Gastroesophageal sphincter (tissue), 3 donors: ENCODE data around the gene MAGEB17.

Experiments used
- POLR2AphosphoS5 ChIP-seq: sonication (generic); formaldehyde crosslinking; IDR thresholded peaks from one replicate; pipeline ENCODE4 v1.6.1; 2017; ENCODE audit warnings: antibody characterized with exemption
- TF ChIP-seq, protein P1 (sequence below), 4 experiments: fragments of 200-600 bp in 2 of 4; fragments of 450-650 bp in 2 of 4; sonication (generic) in 1 of 4; IDR thresholded peaks; one replicate each; pipeline ENCODE4 v1.5.1; 2017 to 2019; ENCODE audit warnings: antibody characterized with exemption in 4 of 4, mild to moderate bottlenecking in 2 of 4, moderate library complexity in 2 of 4

DNA sequence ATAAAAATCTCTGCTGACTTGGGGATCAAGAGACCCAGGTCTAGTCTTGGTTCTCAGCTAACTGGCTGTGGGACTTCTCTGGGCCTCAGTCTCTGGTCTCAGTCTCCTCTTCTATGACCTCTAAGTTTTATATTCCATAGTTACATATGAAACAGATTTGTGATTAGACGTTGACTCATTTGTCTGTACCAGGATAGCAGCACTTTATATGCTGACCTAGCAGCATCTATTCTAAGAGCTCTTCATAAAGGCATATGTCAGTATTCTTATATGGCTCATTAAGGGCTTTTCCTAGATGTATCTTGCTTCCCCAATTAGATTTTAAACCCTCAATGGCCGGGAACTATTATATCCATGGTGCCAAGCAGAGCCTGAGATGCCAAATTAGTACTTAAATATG is 31.2 kb upstream of the MAGEB17 start:
- TF ChIP-seq, protein P1, sequence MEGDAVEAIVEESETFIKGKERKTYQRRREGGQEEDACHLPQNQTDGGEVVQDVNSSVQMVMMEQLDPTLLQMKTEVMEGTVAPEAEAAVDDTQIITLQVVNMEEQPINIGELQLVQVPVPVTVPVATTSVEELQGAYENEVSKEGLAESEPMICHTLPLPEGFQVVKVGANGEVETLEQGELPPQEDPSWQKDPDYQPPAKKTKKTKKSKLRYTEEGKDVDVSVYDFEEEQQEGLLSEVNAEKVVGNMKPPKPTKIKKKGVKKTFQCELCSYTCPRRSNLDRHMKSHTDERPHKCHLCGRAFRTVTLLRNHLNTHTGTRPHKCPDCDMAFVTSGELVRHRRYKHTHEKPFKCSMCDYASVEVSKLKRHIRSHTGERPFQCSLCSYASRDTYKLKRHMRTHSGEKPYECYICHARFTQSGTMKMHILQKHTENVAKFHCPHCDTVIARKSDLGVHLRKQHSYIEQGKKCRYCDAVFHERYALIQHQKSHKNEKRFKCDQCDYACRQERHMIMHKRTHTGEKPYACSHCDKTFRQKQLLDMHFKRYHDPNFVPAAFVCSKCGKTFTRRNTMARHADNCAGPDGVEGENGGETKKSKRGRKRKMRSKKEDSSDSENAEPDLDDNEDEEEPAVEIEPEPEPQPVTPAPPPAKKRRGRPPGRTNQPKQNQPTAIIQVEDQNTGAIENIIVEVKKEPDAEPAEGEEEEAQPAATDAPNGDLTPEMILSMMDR (IDR thresholded peaks at IDR 0.05), result no peak
- TF ChIP-seq POLR2AphosphoS5, result no peak
